HG02610 (cell line): ENCODE results near the gene APP.

Source experiments
- ATAC-seq: cut with Tn5 transposase; IDR thresholded peaks from one replicate; pipeline ENCODE4 v1.9.1; 2021; ENCODE audit warnings: mild to moderate bottlenecking, moderate library complexity; ENCODE audit not compliant: unreplicated experiment

Gene APP

DNA sequence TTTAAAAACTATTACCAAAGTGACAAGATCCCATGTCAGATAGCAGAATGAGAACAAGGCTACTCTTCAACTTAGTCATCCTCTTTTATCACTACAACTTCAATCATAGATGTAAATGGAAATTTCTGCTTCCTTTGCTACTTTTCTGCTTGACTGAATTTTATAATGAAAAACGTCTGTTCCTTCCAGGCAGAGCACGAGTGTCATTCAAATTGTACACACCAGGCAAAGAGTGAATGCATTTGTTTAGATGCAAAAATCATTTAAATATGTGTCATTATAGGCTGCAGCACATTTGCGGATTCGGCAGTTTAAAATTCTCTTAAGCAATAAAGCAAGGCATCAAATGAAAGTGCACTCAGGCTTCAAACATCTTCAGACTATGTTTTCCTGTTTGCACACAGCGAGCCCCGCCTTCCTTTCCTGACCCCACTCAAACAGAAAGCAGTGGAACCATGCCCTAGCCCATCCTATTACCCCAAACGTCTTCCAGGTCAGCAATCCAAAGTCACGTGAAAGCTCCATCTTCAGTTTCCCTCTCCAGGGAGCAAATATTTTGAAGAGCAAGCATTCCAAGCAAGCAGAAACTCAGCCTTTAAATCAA is 99.6 kb downstream of the APP start:
- no peak for ATAC-seq

DNA sequence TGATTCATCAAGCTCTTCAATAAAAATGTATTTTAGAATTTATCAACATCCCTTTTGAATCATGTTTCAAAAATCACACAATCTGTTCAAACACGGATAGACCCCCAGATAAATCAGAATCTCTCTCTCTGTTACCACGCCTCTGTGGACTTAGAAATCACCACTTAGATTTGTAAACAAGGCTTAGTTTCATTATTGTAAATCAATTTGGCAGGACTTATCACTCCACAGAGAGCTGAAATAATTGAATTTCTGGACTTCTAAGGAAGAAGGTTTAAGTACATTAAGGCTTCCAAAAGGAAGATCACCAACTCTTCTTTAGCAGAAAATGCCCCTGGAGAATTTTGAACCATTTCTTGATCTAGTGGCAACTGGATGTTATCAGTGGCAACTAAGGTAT is 100.4 kb downstream of the APP start:
- ATAC-seq, result no peak

DNA sequence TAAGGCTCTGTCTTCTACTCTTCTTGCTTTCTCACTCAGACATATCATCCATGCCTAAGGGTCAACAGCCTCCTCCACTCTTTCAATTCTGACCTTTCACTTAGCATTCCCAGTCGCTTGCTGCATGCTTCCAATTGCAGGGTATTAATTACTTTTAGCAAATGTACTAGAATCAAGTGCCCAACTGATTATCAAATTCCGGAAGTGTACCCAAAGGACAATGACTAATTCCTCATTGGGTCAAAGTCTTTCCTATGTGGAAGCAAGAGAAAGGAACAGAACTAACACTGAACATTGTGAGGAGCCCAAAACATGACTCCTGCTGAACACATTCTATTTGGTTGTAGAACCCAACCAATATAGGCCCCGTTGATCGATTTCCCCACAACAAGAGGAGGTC is 101.8 kb downstream of the APP start:
- no peak for ATAC-seq

DNA sequence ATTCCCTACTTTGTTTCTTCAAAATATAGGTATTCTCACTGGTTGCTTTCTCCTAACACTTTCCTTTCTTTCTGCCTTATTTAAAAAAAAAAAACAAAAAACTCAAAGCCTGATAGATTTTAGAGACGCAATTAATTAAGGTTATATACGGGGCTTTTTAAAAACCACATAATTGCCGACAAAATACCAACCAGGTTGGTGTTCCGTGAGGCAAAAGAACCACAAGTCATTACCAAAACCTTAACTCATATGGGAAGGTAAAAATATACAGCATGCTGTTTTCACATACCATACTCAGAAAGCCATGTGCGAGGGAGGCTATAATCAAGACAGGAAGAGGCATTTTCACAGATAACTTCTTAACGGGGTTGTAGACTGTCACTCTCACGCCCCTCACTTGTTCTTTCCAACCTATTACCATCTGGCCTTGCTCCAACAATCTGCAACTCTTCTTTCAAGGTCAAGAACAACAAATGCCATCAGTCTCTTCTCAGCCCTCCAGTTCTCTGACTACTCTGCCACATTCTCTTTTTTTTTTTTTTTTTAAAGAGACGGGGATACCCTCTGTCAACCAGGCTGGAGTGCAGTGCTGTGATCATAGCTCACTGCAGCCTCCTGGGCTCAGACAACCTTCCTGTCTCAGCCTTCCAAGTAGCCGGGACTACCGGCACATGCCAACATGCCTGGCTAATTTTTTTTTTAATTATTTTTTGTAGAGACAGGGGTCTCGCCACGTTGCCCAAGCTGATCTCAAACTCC is 102.6 kb downstream of the APP start:
- ATAC-seq, result peak; percentile 59

DNA sequence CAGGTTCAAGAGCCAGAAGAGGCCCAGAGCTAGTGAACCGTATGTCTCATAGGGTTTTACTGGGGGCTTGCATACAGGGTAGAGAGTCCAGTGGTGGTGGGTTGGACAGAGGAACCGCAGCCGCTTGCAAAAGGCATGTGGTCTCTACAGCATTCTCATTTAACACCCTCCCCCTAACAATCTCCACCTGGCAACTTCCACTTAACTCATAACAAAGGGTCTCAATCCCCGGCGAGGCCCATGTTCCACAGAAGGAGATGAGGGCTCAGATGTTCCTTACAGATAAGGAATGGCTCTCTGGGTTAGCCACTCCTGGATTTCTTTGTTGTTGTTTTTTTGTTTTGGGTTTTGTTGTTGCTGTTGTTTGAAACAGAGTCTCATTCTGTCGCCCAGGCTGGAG is 106.1 kb downstream of the APP start:
- ATAC-seq, result no peak

DNA sequence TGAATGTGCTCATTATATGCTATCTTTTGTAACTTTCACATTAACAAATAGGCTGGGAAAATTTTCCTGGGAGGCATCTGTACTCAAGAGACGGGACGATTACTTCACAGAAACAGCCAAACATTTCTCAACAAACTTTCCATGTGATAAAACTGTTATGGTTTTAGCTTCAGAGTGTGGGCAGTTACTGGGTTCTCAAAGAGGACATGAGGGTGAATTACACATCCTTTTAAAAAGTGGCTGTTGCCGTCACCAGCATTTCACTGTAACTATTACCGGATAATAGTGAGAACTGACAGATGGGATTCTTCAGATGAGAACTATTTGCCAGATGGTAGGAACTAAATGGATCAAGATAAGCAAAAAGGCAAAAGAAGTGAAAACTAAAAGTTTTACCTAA is 109.1 kb downstream of the APP start:
- ATAC-seq, result no peak

DNA sequence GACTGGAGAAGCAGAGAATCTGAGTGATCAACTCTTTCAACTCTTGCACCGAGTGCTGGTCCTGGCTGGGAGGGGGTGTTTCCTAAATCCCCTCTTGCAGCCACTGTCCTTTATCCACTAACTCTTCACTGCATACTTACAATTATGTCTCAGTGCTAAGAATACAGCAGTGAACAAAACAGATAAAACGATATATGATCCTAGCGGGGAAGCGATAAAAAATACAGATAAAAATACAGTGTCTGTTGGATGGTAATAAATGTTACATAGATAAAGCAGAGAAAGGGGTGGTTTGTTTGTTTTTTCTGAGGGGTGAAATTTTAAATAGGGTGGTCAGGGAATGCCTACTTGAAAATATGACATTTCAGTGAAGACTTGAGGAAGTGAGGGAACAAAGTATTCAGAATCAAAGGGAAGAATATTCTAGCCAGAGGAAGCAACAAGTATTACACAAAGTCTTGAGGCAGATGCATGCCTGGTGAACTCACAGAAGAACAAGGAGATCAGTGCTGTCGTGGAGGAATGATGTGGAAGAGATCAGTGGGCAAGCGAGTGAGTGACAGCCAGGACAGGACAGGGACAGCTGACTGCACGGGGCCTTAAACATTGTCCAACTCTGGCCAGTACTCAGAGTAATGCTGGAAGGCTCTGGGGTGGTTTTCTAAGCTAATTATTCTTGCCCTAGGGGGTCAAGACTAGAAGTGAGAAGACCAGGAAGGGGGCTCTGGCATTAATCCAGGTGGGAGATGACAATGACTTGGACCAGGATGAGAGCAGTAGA is 110.0 kb downstream of the APP start:
- ATAC-seq, result no peak

DNA sequence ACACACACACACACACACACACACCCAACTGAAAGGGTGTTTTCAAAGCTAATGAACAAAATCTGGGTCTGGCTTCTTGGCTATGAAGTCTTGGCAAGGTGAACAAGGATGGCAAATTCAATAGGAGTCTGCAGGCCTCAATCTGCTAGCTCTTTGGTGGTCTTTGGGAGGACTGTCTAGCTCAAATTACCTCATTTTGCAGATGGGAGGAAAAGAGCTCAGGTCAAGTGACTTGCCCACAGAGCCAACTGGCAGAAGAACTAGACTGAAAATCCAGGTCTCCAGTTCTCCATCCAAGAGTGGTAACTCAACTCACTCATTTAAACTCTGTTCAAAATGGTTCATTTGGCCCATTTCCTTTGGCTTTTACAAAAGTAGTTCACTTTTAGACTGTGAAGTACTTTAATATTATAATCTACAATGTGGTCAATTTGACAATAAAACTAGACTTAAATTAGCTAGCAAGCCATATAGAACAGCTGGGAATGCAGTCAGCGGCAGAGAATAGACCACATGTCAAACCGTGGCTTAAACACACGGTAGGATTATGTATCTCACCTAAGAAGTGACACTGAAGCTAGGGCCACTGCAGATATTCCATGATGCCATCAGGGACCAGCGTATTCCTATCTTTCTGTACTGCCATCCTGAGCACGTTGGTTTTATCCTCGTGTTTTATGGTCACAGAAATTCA is 112.9 kb downstream of the APP start:
- ATAC-seq, result no peak

DNA sequence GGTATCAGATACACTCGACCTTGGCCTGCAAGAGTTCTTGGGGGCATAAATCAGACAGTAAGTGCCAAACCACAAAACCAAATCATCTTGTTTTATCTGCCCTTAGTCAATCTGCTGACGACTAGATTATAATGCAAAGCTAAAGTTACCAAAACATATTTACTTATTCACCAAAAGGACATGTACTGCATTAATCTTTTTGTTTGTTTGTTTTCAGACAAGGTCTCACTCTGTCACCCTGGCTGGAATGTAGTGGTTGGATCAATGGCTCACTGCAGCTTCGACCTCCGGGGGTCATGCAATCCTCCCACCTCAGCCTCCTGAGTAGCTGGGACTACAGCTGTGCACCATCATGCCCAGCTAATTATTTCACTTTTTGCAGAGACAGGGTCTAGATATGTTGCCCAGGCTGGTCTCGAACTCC is 114.7 kb downstream of the APP start:
- ATAC-seq, result no peak

DNA sequence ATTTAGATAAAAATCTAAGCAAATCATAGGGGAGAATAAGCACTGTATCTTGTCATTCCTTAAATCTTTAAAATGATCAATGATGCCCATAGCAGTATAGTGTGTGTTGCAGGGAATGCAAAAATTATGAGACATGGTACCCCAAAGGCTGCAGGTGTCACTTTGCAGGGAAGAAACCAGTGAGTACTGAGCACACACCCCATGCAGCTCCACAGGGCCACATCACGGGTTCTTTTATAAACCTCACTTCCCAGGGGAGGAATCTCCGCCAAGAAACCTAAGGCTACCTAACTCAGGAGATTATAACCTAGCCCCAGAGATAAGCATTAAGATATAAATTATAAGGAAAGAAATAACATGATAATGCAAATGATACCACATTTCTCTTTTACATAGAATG is 115.6 kb downstream of the APP start:
- ATAC-seq, result no peak

DNA sequence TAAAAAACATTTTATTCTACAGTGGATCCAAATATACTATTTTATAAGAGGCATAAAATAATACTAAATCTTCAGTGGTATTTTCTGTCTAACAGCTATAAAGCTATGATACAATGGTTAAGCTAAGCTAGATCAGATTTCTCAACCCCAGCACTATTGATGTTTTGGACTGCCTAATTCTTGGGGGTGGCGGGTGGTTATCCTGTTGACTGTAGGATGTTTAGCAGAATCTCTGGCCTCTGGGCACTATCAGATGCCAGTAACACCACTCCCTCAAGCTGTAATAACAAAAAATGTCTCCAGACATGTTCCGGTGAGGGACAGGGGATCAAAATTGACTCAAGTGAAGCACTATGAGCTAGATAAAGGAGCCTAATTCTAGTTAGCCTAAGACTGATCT is 118.5 kb downstream of the APP start:
- ATAC-seq, result no peak

DNA sequence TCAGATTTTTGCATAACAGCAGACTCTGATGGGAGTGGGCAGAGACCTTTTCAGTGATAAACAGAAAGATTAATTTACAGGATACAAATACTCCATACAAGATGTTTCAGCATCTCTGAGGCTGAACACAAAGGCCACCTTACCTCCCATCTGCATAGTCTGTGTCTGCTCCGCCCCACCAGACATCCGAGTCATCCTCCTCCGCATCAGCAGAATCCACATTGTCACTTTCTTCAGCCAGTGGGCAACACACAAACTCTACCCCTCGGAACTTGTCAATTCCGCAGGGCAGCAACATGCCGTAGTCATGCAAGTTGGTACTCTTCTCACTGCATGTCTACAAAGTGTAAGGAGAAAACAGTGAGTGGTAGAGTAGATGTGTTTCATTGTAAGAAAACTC is 119.7 kb downstream of the APP start:
- no peak for ATAC-seq

DNA sequence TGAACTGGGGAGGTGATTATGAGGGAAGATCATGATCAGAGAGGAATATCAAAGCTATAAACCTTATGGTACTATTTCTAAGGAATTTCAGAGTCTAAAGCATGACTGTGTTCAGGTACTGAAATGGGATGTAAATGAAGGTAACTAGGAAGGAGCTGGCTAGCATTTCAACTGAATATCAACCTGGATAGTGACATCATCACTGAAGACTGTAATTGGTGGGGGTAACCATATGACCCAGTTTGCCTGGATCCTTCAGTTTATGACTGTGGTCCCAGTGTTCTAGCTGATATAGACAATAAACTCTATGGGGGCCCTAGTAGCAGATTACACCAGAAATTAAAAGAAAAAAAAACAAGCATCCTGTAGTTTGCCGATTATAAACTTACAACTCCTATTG is 120.8 kb downstream of the APP start:
- ATAC-seq, result no peak

DNA sequence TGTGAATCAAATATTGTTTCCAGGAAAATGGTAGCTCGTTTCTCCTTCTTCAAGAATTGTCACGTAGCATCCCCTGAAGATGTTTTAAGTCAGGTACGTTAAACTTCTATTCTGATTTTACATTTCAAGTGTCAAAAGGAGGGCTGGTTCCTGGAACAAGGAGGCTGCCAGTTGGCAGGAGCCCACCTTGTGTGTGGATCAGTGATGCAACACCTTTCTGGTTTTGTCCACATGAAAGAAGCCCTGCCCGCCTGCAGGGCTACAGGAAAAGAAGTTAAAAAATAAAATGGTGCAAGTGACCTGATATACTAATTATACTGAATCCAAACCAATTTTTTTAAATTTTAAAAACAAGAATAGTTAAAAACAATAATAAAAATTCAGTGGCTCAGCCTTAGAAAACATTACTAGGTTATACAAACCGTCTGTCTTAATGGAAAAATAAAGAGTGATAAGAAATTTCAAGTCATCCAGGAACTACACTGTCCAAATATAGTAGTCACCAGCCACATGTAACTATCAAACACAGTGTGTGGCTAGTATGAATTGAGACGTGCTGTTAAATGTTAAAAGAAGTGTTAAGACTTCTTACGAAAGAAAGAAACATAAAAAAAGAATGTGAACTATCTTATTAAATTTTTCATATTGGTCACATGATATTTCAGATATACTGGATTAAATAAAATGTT is 123.1 kb downstream of the APP start:
- no peak for ATAC-seq

DNA sequence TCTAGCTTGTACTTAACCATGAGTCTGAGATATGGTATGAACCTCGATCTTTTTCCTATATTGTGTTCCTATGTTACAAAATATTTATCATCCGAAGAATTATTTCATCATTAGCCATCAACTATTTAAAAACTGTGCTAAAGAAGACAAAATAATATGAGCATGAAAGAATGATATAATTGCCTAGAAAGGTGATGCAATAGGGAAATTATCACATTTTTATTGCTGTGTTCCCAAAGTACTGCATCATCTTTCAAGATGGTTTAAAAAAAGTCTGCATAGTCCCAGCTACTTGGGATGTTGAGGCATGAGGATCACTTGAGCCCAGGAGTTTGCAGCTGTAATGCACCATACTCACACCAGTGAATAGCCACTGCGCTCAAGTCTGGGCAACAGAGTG is 126.7 kb downstream of the APP start:
- no peak for ATAC-seq

DNA sequence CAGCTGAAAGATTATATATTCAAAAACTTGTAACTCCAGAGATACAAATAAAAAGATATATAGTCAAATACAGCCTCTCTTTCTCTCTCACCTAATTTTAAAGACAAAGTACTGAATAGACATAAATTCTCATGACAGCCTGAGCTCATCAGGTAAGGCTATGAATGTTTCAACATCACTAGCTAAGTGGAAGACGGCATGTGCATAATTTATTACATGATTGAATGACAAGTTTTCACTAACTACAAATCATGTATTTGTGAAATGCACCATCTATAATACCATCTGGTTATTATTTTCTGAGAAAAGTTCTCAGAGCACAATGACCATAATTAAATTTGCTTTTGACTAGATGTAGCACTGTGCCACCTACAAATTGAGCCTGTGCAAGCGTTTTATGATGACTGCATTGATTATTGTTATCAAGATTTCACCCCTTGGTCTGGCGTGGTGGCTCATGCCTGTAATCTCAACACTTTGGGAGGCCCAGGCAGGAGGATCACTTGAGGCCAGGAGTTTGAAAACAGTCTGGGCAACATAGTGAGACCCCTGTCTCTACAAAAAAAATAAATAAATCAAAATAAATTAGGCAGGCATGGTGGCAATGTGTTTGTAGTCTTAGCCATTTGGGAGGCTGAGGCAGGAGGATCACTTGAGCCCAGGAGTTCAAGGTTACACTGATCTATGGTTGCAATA is 128.2 kb downstream of the APP start:
- no peak for ATAC-seq

DNA sequence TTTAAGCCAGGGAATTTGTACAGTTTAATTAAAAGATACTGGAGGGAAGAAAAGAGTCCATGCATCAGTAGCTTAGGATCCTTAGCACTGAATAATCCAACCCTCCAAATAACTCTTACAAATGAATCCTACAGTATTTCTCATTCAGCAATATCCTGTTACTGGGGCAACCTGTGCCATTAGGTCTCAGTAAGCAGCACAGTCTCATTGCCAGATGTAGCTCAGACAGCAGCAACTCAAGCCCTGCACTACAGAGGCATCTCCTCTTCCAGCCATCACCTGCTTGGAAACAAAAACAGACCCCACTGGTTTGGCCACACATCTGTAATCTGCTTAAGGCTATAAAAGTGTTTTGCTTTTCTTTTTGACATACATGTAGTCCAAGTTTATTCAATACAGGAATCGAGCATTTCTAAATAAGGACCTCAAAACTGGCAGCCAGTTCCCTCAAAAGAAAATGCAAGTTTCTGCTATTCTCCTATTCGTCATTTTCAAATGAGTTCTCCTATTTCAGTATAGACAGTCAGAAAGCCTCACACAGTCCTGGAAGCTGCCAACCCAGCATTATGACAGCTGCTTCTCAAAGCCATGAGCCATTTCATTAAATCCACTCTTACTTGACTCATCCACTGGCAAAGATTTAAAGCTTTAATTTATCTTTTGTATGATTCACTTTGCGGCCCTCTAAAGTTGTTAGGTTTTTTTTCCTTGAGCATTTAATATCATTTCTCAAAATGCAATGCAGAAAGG is 129.0 kb downstream of the APP start:
- no peak for ATAC-seq

DNA sequence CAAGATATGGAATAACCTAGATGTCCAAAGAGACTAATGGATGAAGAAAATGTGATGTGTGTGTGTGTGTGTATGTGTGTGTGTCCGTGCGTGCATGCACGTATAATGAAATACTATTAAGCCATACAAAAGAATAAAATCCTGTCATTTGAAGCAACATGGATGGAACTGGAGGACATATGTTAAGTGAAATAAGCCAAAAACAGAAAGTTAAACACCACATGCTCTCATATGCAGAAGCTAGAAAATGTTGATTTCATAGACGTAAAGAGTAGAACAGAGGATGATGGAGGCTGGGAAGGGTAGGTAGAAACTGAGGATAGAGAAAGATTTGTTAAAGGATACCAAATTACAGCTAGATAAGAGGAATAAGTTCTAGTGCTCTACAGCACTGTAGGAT is 133.7 kb downstream of the APP start:
- no peak for ATAC-seq

DNA sequence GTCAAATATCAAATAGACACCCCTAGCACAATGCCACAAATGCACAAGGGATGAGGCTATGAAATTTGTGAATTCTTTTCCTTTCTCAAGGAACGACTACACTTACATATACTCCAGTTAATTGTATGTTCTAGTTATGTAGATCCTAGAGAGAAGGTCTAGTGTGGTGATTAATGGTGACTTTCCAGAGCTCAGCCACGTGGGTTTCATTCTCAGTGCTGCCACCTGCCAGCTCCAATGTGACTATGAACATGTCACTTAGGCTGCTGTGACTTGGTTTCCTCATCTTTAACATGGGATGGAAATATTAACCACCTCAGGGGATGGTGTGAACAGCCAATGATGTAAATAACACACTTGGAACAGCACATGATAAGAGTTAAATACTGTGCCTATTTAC is 138.3 kb downstream of the APP start:
- no peak for ATAC-seq

DNA sequence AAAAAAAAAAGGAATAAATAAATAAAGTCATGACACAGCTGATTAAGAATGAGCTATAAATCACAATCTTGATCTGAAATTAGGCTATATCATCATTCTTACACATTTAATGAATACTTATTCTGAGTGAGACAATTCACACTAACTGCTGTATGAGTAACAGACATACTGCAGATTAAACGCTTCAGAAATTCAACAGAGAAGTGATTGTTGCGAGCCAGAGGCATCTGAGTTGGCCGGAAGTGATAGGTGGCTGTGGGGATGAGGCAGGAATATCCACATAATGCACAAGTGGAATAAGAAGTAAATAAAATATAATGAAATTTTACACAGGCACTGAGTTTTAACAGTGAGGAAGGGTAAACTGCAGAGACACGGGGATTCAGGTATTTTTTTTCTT is 142.4 kb downstream of the APP start:
- no peak for ATAC-seq
